T-cell (primary cell): Measurements from ENCODE around the gene LRGUK. TPM values are rescaled to one million over a fixed set of nuclear protein-coding genes. Genes with fewer than 3 reads are reported as not detected.

Experiments
- ATAC-seq, 4 experiments: fragments of 200-7000 bp in 3 of 4; fragments of 150-1000 bp in 1 of 4; cut with Tn5 transposase; replicated peaks in 1 of 4; 1 replicate in 3 of 4; 2 replicates in 1 of 4; pipeline ENCODE4 v1.10.0; 2021; ENCODE audit warnings: moderate library complexity in 3 of 4, mild to moderate bottlenecking in 2 of 4, moderate number of reproducible peaks in 1 of 4
- CTCF ChIA-PET, 2 donors: fragments of 300-600 bp; sonication (Branson Sonifier 250); formaldehyde crosslinking; loops; one replicate each; lab custom pipeline; 2022; ENCODE audit warnings: antibody characterized with exemption in 2 of 2; lab: Charles Lee
- POLR2A ChIA-PET, 2 donors: fragments of 300-600 bp; sonication (Branson Sonifier 250); formaldehyde crosslinking; loops; one replicate each; lab custom pipeline; 2022; ENCODE audit warnings: antibody characterized with exemption in 2 of 2; lab: Charles Lee
- DNase-seq, 35 experiments: peaks; one replicate each; pipeline versions ENCODE4 v3.0.0 to v3.0.0-alpha.2; 2013 to 2023
- H3K27ac ChIP-seq: one replicate; pipeline ENCODE4 v1.5.1; 2013; ENCODE audit warnings: low read length
- H3K27me3 ChIP-seq, 2 experiments: replicated peaks in 1 of 2; 1 replicate in 1 of 2; 2 replicates in 1 of 2; pipeline versions ENCODE4 v1.6.1 to v1.7.0; 2013; ENCODE audit warnings: low read length in 1 of 2, mixed read lengths in 1 of 2; ENCODE audit not compliant: control insufficient read depth in 2 of 2, insufficient read depth in 2 of 2; ENCODE audit errors: extremely low read depth in 1 of 2
- H3K36me3 ChIP-seq, 2 donors: 1 replicate in 1 of 2; 2 replicates in 1 of 2; pipeline versions ENCODE4 v1.6.1 to v1.7.0; 2013; ENCODE audit warnings: low read length in 1 of 2; ENCODE audit not compliant: control insufficient read depth in 2 of 2, insufficient read depth in 1 of 2; ENCODE audit errors: extremely low read depth in 1 of 2
- H3K4me1 ChIP-seq, 2 experiments: 1 replicate in 1 of 2; 2 replicates in 1 of 2; pipeline versions ENCODE4 v1.6.1 to v1.7.0; 2013; ENCODE audit warnings: low read length in 2 of 2, mixed read lengths in 1 of 2; ENCODE audit not compliant: insufficient read depth in 2 of 2, control insufficient read depth in 1 of 2; ENCODE audit errors: extremely low read depth in 1 of 2
- H3K4me3 ChIP-seq, 2 donors: 1 replicate in 1 of 2; 2 replicates in 1 of 2; pipeline versions ENCODE4 v1.5.1 to v1.7.0; 2013; ENCODE audit warnings: mild to moderate bottlenecking in 2 of 2, low read length in 1 of 2, moderate library complexity in 1 of 2; ENCODE audit not compliant: control insufficient read depth in 1 of 2; ENCODE audit errors: extremely low read depth in 1 of 2
- H3K9me3 ChIP-seq: 2 replicates; pipeline ENCODE4 v1.7.0; 2013
- H3K27ac Mint-ChIP-seq, 2 donors: one replicate each; pipeline ENCODE4 v1.8.0; 2020 to 2021; ENCODE audit warnings: mild to moderate bottlenecking in 2 of 2, mixed read lengths in 2 of 2
- H3K27me3 Mint-ChIP-seq, 2 donors: one replicate each; pipeline ENCODE4 v1.8.0; 2021 to 2022; ENCODE audit warnings: mixed read lengths in 2 of 2
- H3K36me3 Mint-ChIP-seq: one replicate; pipeline ENCODE4 v1.8.0; 2021; ENCODE audit warnings: mixed read lengths
- H3K4me1 Mint-ChIP-seq, 3 donors: one replicate each; pipeline ENCODE4 v1.8.0; 2020 to 2022; ENCODE audit warnings: mixed read lengths in 3 of 3, mild to moderate bottlenecking in 1 of 3
- H3K4me3 Mint-ChIP-seq, 3 donors: one replicate each; pipeline ENCODE4 v1.8.0; 2020 to 2022; ENCODE audit warnings: mild to moderate bottlenecking in 3 of 3, mixed read lengths in 3 of 3, moderate library complexity in 3 of 3
- H3K9me3 Mint-ChIP-seq, 3 donors: one replicate each; pipeline ENCODE4 v1.8.0; 2020 to 2022; ENCODE audit warnings: mixed read lengths in 3 of 3
- WGBS: methylation state at CpG from one replicate; pipeline ENCODE4 v1.1.5; 2013; ENCODE audit warnings: missing lambda C conversion rate; ENCODE audit not compliant: insufficient coverage; 5-methylcytosine and 5-hydroxymethylcytosine counted together
- total RNA-seq, 35 experiments: library from RNA in 6 of 35; stranded (reverse) in 6 of 35; fragments of 120-200 nt in 1 of 35; gene quantifications; one replicate each; pipeline versions ENCODE4 v1.2.1 to v1.2.4 and lab custom pipeline; 2013 to 2026

Gene LRGUK
- total RNA-seq, 5 donors from 2014 or later (not counting 1 experiment from before 2014, with no cell fraction given), result 0.09 to 0.51 (median 0.22) TPM

GRCh38 chr7:134155871-134156270 is 28.7 kb downstream of the LRGUK start:
- Mint-ChIP-seq H3K27ac (no peak overlapping the region), H3K27me3 (peaks cover 4 to 9% of the 10 kb centered on the region in 2 donors), H3K9me3 (no peaks in the 10 kb centered on the region), H3K4me1 (no peaks in the 10 kb centered on the region), H3K36me3 (no peaks in the 10 kb centered on the region), H3K4me3 (no peak overlapping the region)
- Histone ChIP-seq H3K36me3 (no peaks in the 10 kb centered on the region), H3K4me3 (no peak overlapping the region), H3K9me3 (no peaks in the 10 kb centered on the region), H3K4me1 (no peaks in the 10 kb centered on the region), H3K27me3 (no peaks in the 10 kb centered on the region), H3K27ac (no peak overlapping the region)
- CTCF ChIA-PET, result no interaction called here
- DNase-seq (no peak), ATAC-seq (no peak)
- POLR2A ChIA-PET, result no interaction called here
- WGBS, result no CpG with 5 or more reads among the region's 5 CpGs

GRCh38 chr7:134165252-134165651 is 38.1 kb downstream of the LRGUK start:
- ATAC-seq, result no peak
- Histone ChIP-seq H3K27ac (no peak overlapping the region), H3K9me3 (no peaks in the 10 kb centered on the region), H3K4me1 (no peaks in the 10 kb centered on the region), H3K4me3 (no peak overlapping the region), H3K36me3 (no peaks in the 10 kb centered on the region), H3K27me3 (peaks cover 0 to 6% of the 10 kb centered on the region in 2 experiments)
- 90% methylated on average over 2 of the region's 3 CpGs for WGBS
- POLR2A ChIA-PET, result no interaction called here
- no peak for DNase-seq
- CTCF ChIA-PET, result no interaction called here
- Mint-ChIP-seq H3K27ac (no peak overlapping the region), H3K4me3 (no peak overlapping the region), H3K36me3 (no peaks in the 10 kb centered on the region), H3K4me1 (no peaks in the 10 kb centered on the region), H3K27me3 (no peaks in the 10 kb centered on the region), H3K9me3 (no peaks in the 10 kb centered on the region)

- Mint-ChIP-seq H3K27ac (no peak overlapping the region), H3K36me3 (no peaks in the 10 kb centered on the region), H3K27me3 (peaks cover 0 to 4% of the 10 kb centered on the region in 2 donors), H3K9me3 (no peaks in the 10 kb centered on the region), H3K4me3 (no peak overlapping the region), H3K4me1 (no peaks in the 10 kb centered on the region)
- H3K9me3 ChIP-seq, result no peaks in the 10 kb centered on the region
- ChIA-PET POLR2A (no interaction called here), CTCF (no interaction called here)
- H3K27me3 ChIP-seq, result peaks cover 0 to 6% of the 10 kb centered on the region in 2 experiments
- H3K27ac ChIP-seq, result no peak overlapping the region
- ATAC-seq, result no peak
- no peak overlapping the region for H3K4me3 ChIP-seq
- no peak for DNase-seq
- no peaks in the 10 kb centered on the region for H3K36me3 ChIP-seq
- no peaks in the 10 kb centered on the region for H3K4me1 ChIP-seq
- WGBS, result 84% methylated on average over 3 of the region's 5 CpGs
These were observed 40.1 kb downstream of the LRGUK start for GRCh38 chr7:134167250-134167649.

- Mint-ChIP-seq H3K9me3 (no peaks in the 10 kb centered on the region), H3K27ac (no peak overlapping the region), H3K4me3 (no peak overlapping the region), H3K4me1 (no peaks in the 10 kb centered on the region), H3K27me3 (peaks cover 0 to 4% of the 10 kb centered on the region in 2 donors), H3K36me3 (no peaks in the 10 kb centered on the region)
- CTCF ChIA-PET, result no interaction called here
- no peak overlapping the region for H3K27ac ChIP-seq
- no peak overlapping the region for H3K4me3 ChIP-seq
- H3K36me3 ChIP-seq, result no peaks in the 10 kb centered on the region
- no peak for DNase-seq
- ATAC-seq, result no peak
- no peaks in the 10 kb centered on the region for H3K4me1 ChIP-seq
- no peaks in the 10 kb centered on the region for H3K9me3 ChIP-seq
- POLR2A ChIA-PET, result no interaction called here
- no CpG with 5 or more reads among the region's 1 CpG for WGBS
- H3K27me3 ChIP-seq, result peaks cover 0 to 6% of the 10 kb centered on the region in 2 experiments
These were observed 40.7 kb downstream of the LRGUK start for GRCh38 chr7:134167841-134168240.

- ATAC-seq (peak in 1 of 4 experiments; percentile 32), DNase-seq (peak in 2 of 35 experiments; percentile 1 to 3)
- no peaks in the 10 kb centered on the region for H3K9me3 Mint-ChIP-seq
- no peaks in the 10 kb centered on the region for H3K36me3 ChIP-seq
- no CpG with 5 or more reads among the region's 2 CpGs for WGBS
- no peak overlapping the region for H3K27ac ChIP-seq
- H3K4me1 ChIP-seq, result no peaks in the 10 kb centered on the region
- H3K9me3 ChIP-seq, result no peaks in the 10 kb centered on the region
- peaks cover 0 to 3% (median 0%) of the 10 kb centered on the region in 3 donors for H3K4me1 Mint-ChIP-seq
- no peak overlapping the region for H3K4me3 ChIP-seq
- no peaks in the 10 kb centered on the region for H3K27me3 ChIP-seq
- H3K36me3 Mint-ChIP-seq, result no peaks in the 10 kb centered on the region
- no peak overlapping the region for H3K27ac Mint-ChIP-seq
- CTCF ChIA-PET, result interaction anchor here in 1 of 2 donors (0.5 to 0.8 kb wide), 2 partner anchors 27 to 1488 kb away, joined by 4 to 5 read pairs; partner anchors contain the start of gene STMP1
- POLR2A ChIA-PET, result no interaction called here
- no peak overlapping the region for H3K4me3 Mint-ChIP-seq
- peaks cover 1 to 4% of the 10 kb centered on the region in 2 donors for H3K27me3 Mint-ChIP-seq
These were observed 47.7 kb downstream of the LRGUK start for GRCh38 chr7:134174795-134175261.

- Histone ChIP-seq H3K27ac (no peak overlapping the region), H3K9me3 (no peaks in the 10 kb centered on the region), H3K27me3 (no peaks in the 10 kb centered on the region), H3K4me3 (no peak overlapping the region), H3K4me1 (no peaks in the 10 kb centered on the region), H3K36me3 (no peaks in the 10 kb centered on the region)
- no peak for ATAC-seq
- no peak for DNase-seq
- Mint-ChIP-seq H3K36me3 (no peaks in the 10 kb centered on the region), H3K4me1 (peaks cover 0 to 3% (median 0%) of the 10 kb centered on the region in 3 donors), H3K9me3 (no peaks in the 10 kb centered on the region), H3K27me3 (peaks cover 1 to 4% of the 10 kb centered on the region in 2 donors), H3K4me3 (no peak overlapping the region), H3K27ac (no peak overlapping the region)
- ChIA-PET POLR2A (no interaction called here), CTCF (interaction anchor here in 1 of 2 donors (0.8 kb wide), 1 partner anchor 26 kb away, joined by 5 read pairs; no protein-coding TSS in a partner anchor)
- WGBS, result 75% methylated on average over 3 of the region's 6 CpGs
These were observed 48.3 kb downstream of the LRGUK start for GRCh38 chr7:134175334-134176036.
